Erythroblast (primary cell): ENCODE results near the gene TRIM26.

ENCODE experiments used
- GATA1 ChIP-seq: IDR thresholded peaks from 2 replicates; pipeline ENCODE4 v1.6.1; 2011; ENCODE audit warnings: low read depth, mild to moderate bottlenecking, control low read depth, low read length, moderate library complexity
- POLR2A ChIP-seq: IDR thresholded peaks from 2 replicates; pipeline ENCODE4 v1.6.1; 2011; ENCODE audit warnings: mild to moderate bottlenecking, low read length

GRCh38 chr6:30149234-30149633, 64.0 kb downstream of the TRIM26 start:
- no peak for TF ChIP-seq POLR2A
- TF ChIP-seq GATA1, result no peak
